ENCODE data around the gene AKNA.

AKNA gene

DNA sequence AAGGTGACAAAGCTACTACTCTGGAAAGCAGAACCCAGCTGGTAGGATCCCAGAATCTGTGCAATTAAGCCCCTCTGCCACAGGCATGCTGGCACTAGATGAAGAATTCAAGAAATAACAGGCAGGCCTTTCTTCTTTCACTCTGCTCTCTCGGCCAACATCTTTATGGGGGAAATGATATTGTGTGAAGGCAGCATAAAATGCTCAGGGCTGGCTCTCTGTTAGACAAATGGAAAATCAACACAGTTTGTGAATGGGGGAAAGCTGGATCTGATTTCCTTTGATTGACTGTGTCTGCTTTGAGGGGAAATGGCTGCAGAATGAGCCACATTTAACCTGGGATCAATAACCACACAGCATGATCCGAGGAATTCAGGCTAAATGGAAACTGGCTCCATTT lies 29.1 kb upstream of the AKNA start:
- DNase-seq (ENCODE audit: low spot score) = no peak

DNA sequence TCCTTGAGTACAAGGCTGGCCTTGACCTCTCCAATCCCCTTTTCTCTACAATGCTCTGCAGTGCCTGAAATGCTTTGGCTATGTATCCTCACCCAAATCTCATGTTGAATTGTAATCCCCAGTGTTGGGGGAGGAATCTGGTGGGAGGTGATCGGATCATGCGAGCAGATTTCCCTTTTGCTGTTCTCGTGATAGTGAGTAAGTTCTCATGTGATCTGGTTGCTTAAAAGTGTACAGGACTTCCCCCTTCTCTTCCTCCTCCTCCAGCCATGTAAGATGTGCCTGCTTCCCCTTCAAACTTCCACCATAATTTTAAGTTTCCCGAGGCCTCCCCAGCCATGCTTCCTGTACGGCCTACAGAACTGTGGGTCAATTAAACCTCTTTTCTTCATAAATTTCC lies 28.5 kb upstream of the AKNA start:
- no peak for DNase-seq (ENCODE audit: low spot score)

DNA sequence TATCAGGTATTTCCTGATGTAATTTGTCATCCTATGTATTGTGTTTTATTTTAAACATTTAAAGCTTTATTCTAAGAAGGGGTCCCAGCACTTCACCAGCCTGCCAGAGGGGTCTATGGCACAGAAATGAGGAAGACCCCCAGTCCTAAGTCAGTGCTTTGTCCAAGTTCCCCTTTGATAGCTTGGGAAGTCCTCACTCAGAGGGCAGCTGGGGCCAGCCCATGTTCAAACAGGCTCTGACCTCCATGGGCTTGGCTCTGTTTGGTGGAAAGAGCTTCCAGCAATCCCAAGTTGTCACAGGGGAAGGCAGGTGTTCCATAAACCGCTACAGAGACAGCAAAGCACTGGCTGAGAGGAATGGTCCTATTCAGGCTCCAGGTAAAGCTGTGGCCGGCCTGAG lies 26.6 kb upstream of the AKNA start:
- DNase-seq (ENCODE audit: low spot score) = no peak

DNA sequence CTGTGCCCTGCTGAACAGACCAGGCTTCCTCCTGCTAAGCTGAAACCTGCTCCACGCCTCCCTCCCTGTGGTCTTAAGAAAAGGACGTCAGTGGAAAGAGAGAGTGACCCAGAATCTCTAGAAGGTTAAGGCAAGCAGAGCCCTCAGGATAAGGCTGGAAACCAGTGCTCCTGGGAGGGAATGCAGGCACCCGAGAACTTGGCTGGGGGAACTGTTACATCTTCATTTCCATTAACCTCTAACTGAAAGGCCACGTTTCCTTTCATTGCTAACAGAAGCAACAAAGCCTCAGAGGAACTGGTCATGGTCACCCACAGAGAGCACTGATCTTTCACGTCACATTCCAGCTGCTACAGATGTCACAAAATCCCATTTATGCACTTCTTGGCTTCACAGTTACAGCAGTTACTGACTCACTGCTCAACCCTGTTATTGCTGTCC lies 26.1 kb upstream of the AKNA start:
- peak; percentile 63 for DNase-seq (ENCODE audit: low spot score)

DNA sequence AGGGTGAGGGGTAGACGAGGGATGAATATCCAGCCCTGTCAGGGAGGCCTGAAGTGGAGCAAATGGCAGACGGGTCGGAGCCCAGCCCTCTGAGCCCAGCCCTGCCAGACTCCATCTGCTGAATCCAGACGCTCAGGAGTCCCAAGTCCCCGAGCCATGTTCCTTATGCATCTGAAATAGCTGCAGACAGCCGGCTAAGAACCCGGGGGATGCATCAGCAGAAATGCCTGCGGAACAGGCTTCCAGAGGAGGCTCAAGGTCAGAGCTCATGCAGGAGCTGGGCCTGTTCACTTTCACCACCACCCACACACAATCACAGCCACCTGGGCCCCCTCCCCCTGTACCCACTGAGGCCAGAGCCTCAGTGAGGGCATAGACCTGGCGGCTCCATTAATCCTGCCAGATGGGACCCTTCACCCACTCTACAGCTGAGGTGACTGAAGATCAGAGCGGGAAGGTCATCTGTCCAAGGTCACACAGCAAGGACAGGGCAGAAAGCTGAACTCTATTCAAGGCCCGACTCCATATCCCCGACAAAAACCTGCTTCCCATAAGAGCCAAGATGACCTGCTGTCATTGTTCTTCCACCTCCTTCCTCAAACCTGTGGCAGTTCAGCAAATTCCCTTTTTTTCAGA lies 24.4 kb upstream of the AKNA start:
- no peak for DNase-seq (ENCODE audit: low spot score)

DNA sequence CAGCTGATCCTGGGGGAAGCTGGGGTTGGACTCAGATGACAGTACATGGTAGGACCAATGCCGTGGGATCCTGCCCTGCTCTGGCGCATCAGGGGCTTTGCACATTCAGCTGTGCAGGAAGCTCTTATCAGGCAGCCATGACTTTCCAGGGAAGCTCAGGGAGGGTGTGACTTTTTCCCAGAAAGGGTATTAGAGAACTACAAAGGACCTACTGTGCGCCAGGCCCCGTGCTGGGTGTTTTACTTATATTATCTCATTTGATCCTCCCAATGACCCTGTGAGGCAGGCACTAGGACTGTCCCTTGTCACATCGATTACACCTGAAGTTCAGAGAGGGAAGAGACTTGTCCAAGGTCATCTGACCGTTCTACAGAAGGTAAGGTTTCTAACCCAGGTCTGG lies 23.7 kb upstream of the AKNA start:
- DNase-seq (ENCODE audit: low spot score) = no peak

DNA sequence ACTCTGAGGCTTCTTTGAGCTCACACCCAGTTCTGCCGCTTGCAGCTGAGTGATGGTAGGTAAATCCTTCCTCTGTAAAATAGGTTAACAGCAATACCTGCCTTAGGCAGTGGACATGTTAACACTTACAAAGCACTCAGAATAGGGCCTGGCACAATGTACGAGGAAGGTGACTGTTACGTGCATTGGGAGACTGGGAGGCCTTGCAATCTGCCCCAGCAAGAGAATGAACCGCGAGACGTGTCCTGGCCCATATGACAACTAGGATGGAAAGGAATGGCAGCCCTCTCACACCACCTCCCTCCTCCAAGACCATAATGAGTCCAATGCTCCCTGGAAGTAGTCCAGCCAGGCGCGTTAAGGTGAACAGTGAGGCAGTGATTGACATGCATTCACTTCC lies 23.1 kb upstream of the AKNA start:
- DNase-seq (ENCODE audit: low spot score) = no peak

DNA sequence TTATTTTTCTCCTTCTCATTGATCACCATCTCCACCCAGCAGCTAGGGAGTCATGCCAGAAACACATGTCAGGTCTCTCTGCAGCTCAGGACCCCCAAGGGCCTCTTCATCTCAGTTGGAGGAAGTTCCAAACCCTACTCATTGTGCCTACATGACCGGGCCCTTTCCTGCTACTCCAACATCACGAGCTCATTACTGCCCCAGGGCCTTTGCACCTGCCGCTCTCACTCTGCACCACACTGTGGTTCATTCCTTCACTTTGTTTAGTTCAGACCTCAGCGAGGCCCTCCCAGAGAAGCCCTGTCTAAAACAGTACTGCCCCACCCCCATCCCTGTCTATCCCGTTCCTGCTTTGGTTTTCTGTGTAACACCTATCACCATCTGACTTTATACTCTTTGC lies 22.1 kb upstream of the AKNA start:
- no peak for DNase-seq (ENCODE audit: low spot score)

DNA sequence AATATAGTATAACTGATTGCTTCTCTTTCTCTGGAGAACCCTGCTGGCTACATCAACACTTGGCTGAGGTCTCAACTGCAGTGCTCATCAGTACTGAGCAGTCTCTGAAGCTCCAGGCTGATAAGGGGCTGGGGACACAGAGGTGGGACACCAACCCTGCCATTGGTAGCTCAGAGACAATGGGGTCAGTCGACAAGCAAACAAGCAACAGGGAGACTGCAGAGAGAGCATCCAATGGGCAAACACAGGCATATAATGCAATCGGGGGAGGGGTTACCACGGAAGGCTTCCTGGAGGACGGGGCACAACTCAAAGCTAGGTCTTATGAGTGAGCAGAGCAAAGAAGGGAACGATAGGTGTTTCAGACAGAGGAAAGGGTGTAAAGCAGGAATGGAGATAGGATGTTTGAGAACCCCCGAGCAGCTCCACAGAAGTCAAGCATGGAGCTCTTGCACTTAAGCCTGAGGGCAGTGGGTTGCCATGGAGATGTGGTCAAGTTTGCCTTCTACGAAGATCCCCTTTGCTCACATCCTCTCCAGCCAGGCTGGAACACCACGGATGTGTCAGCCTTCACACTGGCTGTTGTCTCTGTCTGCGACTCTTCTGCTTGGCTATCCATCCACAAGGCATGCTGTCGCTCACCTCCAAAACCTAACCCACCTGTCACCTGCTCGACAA lies 21.5 kb upstream of the AKNA start:
- peak; percentile 38 for DNase-seq (ENCODE audit: low spot score)

DNA sequence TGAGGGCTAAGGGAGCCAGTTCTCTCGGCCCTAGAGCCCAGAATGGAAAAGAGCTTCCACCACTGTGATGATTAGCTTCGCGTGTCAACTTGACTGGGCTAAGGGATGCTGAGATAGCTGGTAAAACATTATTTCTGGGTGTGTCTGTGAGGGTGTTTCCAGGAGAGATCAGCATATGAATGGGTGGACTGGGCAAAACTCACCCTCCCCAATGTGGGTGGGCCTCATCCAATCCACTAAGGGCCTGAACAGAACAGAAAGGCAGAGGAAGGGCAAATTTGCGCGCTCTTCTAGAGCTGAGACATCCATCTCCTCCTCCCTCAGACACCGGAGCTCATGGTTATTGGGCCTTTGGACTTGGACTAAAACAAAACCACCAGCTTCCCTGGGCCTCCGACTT lies 20.9 kb upstream of the AKNA start:
- DNase-seq (ENCODE audit: low spot score) = no peak

DNA sequence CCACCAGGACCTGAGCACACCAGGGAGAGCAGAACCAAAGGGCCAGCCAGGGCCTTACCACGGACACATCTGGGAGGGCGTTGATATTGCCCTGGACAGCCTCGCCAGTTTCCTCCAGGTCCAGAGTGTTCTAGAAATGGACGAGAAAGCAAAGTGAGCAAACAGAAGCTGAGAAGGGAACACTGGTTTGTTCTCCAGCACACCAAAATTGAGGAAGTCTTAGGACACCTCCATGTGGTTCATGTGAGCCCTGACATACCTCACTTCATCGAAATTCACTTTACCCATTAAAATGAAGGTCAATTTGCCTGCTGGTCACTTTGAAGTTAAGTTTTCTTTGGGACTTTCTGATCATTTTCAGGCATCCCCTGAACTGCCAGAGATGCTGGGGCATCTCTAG lies 20.1 kb upstream of the AKNA start:
- DNase-seq (ENCODE audit: low spot score) = no peak

DNA sequence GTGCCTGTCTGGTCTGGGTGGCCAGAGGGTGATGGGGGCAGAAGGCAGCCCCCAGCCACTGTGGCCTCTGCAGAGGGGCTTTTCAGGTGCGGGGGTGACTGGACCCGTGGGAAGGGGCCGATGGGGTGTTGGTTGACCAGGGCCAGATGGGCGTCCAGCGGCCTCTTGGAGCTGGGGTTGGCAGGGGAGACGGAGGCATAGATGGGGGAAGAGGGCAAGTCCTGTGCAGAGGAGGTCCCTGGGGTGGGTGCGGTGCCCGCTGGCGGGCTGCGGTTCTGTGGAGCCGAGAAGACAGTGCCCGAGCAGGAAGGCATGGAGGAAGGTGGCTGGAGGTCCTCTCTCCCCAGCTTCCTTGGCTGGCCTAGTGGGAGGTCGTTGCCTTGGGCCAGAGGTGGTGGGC lies 18.7 kb upstream of the AKNA start:
- DNase-seq (ENCODE audit: low spot score) = no peak

DNA sequence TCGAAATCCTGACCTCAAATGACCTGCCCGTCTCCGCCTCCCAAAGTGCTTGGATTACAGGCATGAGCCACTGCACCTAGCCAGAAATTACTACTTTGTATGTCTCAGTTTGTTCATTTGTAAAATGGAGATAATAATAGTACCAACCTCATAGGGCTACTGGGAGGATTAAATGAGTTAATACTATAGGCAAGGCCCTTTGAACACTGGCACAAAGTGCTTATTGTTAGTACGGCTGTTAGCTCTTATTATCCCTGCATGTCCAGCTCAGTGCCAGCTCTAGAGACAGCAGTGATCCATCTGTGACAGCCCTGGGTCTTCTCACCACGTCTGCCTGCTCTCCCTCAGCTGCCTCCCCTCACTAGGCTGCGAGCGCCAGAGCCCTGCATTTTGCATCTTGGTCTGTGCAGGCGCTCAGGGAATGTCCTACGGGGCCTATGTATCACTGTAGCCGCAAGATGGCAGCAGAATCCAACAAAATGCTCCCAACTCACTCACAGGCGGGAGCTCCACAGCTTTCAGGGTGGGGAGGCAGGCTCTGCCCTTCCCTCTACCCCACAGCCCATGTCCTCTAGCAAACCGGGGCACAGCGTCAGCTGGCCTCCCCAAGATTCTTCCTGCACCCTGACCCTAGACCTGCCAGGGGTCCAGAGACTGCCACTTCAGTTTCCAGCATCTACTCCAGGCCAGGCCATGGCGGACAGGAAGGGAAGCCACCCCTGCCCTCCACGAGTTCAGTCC lies 17.7 kb upstream of the AKNA start:
- DNase-seq (ENCODE audit: low spot score) = peak; percentile 92

DNA sequence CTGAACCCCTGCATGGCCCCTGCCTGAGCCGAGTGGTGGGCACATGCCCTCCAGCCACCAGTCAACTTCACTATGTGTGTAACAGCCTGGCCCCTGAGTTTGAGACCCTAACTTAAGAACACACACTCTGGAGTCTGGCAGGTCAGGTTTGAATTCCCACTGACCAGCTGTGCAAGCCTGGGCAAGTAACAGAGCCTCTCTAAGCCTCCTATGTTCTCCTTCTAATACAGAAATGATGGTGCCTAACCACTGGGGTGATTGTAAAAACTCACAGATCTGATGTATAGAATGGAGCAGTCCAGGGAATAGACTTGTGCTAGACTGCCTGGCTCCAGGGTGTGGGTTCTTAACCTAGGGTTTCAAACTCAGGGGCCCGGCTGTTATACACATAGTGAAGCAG lies 16.7 kb upstream of the AKNA start:
- no peak for DNase-seq (ENCODE audit: low spot score)

DNA sequence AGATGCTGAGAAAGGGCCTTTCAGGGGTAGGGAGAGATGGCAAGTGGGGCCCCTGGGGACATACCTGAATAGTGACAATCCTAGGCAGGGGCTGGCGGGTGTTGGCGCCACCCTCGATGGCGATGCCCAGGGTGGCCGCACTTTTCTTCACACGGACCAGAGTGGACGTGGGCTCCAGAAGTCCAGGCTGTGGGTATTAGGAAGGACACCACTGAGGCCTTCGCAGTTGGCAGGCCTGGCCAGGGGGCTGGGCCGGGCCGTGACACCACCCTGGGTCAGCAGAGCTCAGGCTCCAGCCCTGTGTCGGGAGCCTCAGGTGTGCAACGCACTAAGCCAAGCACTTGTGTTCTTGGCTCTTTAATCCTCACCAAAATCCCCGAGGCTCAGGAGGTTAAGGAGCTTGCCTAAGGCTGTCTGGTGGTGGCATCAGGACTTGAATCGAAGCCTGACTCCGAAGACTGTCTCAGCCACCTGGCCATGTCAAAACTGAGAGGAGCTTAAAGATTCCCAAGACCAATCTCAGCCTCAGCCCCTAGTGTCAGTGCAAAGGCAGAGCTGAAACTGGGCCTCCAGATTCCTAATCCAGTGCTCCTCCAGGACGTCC lies 15.5 kb upstream of the AKNA start:
- no peak for DNase-seq (ENCODE audit: low spot score)

DNA sequence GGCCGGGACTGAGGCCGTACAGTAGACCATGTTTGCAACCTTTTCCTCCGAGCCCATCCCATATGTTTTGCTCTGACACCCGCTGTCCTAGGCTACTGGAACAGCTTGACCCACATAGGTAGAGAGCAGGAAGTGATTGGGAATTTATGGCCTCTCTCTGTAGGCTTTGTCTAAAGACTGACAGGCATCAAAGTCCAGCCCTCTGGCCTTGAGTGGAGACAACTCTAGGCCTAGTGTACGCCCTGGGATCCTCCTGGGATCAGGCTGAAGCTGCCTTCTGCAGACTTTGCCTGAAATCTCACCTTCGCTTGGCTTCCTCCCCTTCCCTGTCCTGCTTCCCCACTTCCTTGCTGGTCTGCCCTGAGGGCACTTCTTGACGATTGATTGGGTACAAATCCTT lies 13.6 kb upstream of the AKNA start:
- DNase-seq (ENCODE audit: low spot score) = no peak

DNA sequence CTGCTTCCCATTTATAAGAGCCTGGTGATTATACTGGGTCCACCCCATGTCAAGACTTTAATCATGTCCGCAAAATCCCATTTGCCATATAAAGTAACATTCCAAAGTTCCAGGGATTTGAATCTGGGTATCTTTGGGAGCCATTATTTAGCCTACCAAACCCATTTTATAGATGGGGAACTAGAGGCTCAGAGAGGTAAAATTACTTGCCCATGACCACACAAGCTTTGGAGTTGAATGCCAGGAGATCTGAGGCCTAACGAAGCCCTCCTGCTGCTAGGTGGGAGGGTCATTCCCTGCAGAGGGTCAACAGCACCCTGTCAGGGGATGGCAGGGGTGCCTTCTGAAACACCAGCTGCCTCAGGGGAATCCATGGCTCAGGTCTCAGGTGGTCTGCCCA lies 13.0 kb upstream of the AKNA start:
- DNase-seq (ENCODE audit: low spot score) = no peak

DNA sequence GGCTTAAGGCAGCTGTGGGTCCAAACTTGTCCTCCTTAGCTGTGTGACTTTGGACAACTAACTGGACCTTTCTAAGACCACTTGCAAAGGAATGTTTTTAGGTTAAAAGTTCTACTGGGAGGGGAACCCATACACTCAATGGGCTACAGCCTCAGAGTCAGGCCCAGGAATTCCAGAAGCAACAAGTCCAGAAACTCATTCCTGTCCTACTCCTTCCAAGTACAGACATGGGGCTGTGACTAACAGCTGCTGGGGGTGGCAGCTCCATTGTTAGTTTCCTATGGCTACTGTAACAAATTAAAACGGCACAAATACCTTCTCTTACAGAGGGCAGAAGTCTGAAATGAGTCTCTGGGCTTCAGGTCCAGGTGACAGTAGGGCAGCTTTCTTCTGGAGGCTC lies 12.4 kb upstream of the AKNA start:
- no peak for DNase-seq (ENCODE audit: low spot score)

DNA sequence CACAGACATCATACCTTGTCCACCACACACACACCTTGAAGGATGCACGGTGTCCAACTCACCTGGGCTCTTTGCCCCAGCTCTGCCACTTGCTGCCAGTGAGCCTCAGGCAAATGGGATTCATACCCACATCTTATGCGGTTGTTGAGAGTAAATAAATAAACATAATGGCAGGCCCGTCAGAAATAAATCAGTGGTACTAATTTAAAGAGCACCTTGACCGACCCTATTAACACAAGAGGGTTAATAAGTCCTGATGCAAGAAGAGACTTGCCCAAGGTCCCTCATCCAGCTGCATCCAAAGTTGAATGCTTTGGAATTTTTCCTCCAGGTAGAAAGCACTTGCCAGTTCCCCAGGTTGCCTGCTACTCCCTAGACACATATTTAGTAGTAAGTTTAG lies 11.6 kb upstream of the AKNA start:
- no peak for DNase-seq (ENCODE audit: low spot score)

DNA sequence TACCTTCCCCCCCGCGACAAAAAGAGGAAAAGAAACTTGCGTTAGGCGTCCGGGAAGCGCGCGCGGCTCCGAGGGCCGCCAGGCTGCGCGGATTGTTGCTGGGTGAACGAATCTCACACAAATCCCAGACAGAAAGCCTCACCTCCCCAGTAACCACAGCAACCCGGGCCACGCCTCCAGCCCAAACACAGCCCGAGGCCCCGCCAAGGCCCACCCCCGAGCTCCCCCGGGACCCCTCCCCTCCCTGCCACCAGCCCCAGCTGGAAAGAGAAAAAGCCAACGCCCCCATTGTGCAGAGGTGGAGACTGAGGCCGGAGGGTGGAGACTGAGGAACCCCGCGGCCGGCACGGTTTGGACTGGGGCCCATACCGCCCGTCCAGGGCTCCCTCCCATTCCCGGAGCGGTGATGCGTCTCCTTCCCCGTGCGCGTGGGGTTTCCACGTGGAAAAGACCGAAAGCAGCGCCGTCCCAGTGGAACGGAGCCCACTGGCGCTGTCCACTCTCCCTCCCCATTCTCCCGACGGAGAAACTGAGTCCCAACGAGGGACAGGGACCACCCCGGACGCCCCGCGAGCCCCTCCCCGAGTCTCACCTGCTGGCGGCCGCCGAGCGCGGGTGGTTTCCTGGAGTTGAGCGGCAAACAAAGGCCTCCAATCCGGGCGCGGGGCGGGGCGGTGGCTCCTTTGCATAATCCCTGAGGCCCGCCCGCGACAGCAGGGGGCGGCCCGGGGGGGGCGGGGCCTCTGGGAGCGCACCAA lies 10.2 kb upstream of the AKNA start:
- peak; percentile 99 for DNase-seq (ENCODE audit: low spot score)

DNA sequence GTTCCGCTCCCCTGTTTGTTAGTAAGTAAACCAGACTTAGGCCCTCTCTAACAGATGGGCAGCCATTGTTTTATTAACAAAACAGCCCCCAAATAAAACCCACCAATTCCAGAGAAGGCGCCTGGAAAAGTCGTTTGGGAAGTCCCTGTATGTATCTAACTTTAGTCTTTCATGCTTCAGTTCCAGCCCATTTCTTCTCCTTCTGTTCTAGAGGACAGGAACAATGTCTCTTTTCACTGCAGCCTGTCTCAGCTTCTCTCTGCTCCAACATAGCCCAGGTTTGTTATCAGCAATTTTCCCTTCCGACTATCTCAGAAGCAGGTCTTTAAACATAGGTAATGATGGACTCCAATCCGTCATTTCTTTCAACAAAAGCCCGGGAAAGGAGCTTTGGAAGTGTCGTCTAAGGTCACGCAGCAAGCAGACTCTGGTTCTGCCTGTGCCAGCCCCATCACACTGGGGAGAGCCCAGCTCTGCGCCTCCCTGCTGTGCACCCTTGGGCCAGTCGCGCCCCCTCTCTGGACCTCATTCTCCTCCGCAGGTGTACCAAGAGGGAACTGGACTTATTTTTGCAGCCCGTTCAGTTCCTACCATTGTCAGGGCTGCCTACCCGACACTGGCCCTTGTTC lies 9.6 kb upstream of the AKNA start:
- no peak for DNase-seq (ENCODE audit: low spot score)
